Ishikawa (cell line): ENCODE results near the gene ARHGAP26.

Experiments
- CEBPB ChIP-seq: IDR thresholded peaks from 2 replicates; pipeline ENCODE4 v1.6.1; 2012
- CREB1 ChIP-seq: IDR thresholded peaks from 2 replicates; pipeline ENCODE4 v1.6.1; 2012; ENCODE audit warnings: low read depth
- EGR1 ChIP-seq: IDR thresholded peaks from 2 replicates; pipeline ENCODE4 v1.6.1; 2012
- EP300 ChIP-seq: IDR thresholded peaks from 2 replicates; pipeline ENCODE4 v1.6.1; 2012; ENCODE audit warnings: borderline replicate concordance
- FOXM1 ChIP-seq: IDR thresholded peaks from 2 replicates; pipeline ENCODE4 v1.6.1; 2012; ENCODE audit warnings: low read depth, borderline replicate concordance
- NFIC ChIP-seq: IDR thresholded peaks from 2 replicates; pipeline ENCODE4 v1.6.1; 2012
- RAD21 ChIP-seq: IDR thresholded peaks from 2 replicates; pipeline ENCODE4 v1.6.1; 2012; ENCODE audit warnings: low read depth
- TAF1 ChIP-seq: IDR thresholded peaks from 2 replicates; pipeline ENCODE4 v1.6.1; 2012; ENCODE audit warnings: low read depth, mild to moderate bottlenecking
- TCF12 ChIP-seq: IDR thresholded peaks from 2 replicates; pipeline ENCODE4 v1.6.1; 2012; ENCODE audit warnings: low read depth
- TEAD4 ChIP-seq: IDR thresholded peaks from 2 replicates; pipeline ENCODE4 v1.6.1; 2012
- YY1 ChIP-seq: IDR thresholded peaks from 2 replicates; pipeline ENCODE4 v1.6.1; 2012; ENCODE audit warnings: low read depth
- ZBTB7A ChIP-seq: IDR thresholded peaks from 2 replicates; pipeline ENCODE4 v1.6.1; 2012; ENCODE audit warnings: low read depth
- TF ChIP-seq, protein P1 (sequence below): IDR thresholded peaks from 2 replicates; pipeline ENCODE4 v1.6.1; 2012
- TF ChIP-seq, protein P2 (sequence below): IDR thresholded peaks from 2 replicates; pipeline ENCODE4 v1.6.1; 2012; ENCODE audit warnings: low read depth, mild to moderate bottlenecking
- TF ChIP-seq, protein P3 (sequence below): IDR thresholded peaks from 2 replicates; pipeline ENCODE4 v1.6.1; 2012

Gene ARHGAP26

DNA sequence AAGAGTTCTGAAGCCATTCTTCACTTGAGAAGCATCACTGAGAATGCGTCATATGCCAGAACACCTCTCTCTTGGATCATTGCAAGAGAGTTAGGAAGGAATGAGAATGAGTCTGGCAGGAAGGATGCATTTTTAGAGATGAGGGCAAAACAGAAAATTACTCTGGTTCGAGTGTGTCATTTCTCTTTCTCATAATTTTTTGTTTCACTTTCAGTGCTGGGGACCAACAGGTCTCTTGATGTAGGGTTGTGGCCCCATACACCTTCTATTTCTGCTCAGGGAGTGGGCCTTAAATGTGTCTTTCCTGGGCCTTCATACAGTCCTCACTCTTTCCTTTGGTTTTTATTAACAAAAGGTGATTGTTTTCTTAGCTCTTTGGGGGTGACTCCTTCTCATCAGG, 330.9 kb downstream of the ARHGAP26 start:
- TF ChIP-seq TAF1 (no peak), NFIC (no peak), FOXM1 (no peak)

DNA sequence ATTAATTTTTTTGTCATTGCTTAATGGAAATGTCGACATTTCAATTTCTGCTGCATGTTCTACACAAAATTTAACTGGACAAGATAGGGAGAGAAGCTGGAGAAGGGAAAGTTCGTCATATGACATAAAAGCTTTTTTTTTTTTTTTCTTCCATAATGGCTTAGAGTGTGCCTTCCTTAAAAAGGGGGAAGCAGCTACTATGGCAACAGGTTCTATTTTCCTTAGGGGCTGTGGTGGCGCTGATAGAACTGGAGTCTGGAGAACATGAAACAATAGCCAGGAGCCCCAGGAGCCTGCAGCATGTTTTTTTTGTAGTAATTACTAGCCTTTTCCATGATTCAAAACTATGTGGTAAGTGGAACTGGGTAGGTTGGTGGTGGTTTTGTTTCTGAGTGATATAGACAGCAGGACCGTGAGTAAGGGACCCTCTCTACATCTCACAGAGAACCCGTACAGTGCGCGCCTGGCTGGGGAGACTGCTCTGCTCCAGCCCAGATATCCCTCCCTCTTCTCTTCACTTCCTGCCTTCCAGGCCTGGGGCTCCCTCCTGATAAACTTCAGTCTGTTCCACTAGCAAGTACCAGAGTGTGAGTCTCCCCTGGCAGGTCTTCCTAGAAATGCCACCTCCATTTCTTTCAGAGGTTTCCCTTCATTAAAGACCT, 331.7 kb downstream of the ARHGAP26 start:
- TF ChIP-seq YY1 (no peak), EGR1 (no peak), ZBTB7A (no peak), TAF1 (no peak), TEAD4 (no peak), CREB1 (no peak), NFIC (no peak), CEBPB (no peak), EP300 (no peak), RAD21 (no peak), FOXM1 (no peak)
- TF ChIP-seq, protein P1, sequence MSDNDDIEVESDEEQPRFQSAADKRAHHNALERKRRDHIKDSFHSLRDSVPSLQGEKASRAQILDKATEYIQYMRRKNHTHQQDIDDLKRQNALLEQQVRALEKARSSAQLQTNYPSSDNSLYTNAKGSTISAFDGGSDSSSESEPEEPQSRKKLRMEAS, result no peak
- TF ChIP-seq, protein P2, sequence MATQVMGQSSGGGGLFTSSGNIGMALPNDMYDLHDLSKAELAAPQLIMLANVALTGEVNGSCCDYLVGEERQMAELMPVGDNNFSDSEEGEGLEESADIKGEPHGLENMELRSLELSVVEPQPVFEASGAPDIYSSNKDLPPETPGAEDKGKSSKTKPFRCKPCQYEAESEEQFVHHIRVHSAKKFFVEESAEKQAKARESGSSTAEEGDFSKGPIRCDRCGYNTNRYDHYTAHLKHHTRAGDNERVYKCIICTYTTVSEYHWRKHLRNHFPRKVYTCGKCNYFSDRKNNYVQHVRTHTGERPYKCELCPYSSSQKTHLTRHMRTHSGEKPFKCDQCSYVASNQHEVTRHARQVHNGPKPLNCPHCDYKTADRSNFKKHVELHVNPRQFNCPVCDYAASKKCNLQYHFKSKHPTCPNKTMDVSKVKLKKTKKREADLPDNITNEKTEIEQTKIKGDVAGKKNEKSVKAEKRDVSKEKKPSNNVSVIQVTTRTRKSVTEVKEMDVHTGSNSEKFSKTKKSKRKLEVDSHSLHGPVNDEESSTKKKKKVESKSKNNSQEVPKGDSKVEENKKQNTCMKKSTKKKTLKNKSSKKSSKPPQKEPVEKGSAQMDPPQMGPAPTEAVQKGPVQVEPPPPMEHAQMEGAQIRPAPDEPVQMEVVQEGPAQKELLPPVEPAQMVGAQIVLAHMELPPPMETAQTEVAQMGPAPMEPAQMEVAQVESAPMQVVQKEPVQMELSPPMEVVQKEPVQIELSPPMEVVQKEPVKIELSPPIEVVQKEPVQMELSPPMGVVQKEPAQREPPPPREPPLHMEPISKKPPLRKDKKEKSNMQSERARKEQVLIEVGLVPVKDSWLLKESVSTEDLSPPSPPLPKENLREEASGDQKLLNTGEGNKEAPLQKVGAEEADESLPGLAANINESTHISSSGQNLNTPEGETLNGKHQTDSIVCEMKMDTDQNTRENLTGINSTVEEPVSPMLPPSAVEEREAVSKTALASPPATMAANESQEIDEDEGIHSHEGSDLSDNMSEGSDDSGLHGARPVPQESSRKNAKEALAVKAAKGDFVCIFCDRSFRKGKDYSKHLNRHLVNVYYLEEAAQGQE, result no peak

DNA sequence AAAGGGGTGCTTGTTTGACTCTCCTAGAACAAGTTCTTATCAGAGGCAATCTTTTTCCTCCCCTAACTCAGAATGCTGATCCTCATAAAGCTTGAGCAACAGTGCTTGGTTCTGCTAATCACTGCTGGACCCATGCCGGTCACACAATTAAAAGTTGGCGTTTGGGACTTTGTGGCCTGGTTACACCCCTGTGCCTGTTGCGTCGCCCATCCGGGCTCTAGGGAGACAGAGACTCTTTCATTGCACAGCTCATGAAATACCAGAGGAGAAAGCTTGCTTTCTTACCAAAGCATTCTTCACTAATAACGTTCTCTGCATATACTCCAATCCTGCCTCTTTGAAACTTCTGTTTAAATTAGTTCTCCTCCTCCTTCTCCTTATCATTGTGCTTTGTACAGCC, 332.2 kb downstream of the ARHGAP26 start:
- no peak for TF ChIP-seq TAF1
- no peak for TF ChIP-seq EP300
- TF ChIP-seq, protein P3, sequence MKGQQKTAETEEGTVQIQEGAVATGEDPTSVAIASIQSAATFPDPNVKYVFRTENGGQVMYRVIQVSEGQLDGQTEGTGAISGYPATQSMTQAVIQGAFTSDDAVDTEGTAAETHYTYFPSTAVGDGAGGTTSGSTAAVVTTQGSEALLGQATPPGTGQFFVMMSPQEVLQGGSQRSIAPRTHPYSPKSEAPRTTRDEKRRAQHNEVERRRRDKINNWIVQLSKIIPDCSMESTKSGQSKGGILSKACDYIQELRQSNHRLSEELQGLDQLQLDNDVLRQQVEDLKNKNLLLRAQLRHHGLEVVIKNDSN, result no peak
- TF ChIP-seq RAD21, result no peak
- TF ChIP-seq YY1, result no peak
- TF ChIP-seq TCF12, result no peak
- TF ChIP-seq ZBTB7A, result no peak
- TF ChIP-seq CEBPB, result no peak
- TF ChIP-seq EGR1, result no peak
- TF ChIP-seq, protein P1, result no peak
- TF ChIP-seq FOXM1, result no peak
- no peak for TF ChIP-seq CREB1
- TF ChIP-seq TEAD4, result no peak
- TF ChIP-seq, protein P2, result no peak
- no peak for TF ChIP-seq NFIC

DNA sequence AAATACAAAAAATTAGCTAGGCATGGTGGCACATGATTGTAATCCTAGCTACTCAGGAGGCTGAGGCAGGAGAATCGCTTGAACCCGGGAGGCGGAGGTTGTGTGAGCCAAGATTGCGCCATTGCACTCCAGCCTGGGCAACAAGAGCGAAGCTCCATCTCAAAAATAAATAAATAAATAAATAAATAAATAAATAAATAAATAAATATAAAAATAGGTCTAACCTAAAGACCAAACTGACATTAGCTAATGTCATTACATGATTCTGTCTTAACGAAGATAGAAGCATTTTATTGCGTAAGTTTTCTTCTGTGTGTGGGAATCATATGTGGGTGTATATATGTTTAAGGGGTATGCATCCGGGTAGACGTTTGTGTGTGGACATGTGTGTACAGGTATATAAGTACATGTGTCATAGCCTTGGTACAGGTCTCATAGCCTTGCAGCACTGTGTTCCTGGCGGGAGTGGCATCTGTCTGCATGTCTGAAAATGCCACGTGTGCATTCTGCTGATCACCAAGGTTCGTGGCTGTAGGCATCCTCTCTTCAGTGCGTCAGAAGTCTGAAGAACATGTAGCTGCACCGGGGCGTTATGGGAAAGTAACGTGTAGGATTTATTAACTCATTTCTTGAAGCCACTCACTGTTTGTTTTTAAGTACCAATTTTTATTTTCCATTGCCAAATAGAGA, 335.2 kb downstream of the ARHGAP26 start:
- no peak for TF ChIP-seq CEBPB
- TF ChIP-seq FOXM1, result no peak
- no peak for TF ChIP-seq RAD21
- TF ChIP-seq TCF12, result no peak

DNA sequence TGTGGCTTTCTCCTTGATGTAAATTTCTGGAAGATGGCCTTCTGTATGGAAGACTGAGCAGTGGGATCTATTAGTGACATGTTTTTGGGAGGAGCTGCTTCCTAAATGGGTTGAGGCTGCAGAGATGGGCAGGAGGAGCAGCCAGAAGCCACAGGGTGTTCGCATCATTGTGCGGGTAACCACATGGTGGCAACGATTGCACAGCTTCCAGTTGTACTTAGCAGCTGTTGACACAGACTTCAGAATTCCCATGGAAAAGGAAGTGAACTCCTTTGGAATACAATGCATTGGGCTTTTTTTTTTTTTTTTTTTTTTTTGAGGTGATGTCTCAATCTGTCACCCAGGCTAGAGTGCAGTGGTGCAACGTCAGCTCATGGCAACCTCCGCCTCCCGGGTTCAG, 336.0 kb downstream of the ARHGAP26 start:
- no peak for TF ChIP-seq TAF1
- TF ChIP-seq EGR1, result no peak
- TF ChIP-seq TEAD4, result no peak
- TF ChIP-seq RAD21, result peak; percentile 53

DNA sequence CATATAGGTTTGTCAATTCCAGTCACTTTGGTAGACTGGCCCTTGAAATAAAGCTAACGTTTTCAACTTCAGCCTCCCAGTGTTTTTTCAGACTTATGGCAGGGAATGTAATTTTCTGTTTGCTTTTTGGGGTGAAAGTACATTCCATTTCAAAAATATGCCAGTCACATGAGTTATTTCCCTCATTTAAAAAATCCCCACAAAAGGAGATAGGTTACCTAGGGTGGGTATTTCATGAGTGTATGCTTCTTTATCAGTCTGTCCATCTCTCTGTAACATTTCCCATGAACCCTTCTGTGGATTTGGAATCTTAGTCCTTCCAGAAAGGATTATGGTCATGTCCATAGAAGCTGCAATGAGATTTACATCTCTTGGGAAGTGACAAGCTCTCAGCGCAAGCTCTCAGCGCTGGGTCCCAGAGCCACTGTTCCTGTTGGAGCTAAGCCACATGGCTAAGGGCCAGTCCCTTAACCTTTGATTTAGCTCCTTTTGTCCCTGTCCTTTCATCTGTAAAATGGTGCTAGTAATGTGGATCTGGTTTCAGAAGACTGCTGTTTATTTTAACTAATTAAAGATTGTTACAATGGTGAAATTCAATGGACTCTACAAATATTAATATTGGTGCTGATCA, 338.4 kb downstream of the ARHGAP26 start:
- TF ChIP-seq RAD21 (no peak), TAF1 (no peak), CREB1 (no peak), EGR1 (no peak), NFIC (peak; percentile 100), CEBPB (peak; percentile 52), EP300 (peak; percentile 83; the same call in 1 of the 2 replicates), TCF12 (peak; percentile 93), ZBTB7A (no peak), YY1 (peak; percentile 13; the same call in 1 of the 2 replicates), TEAD4 (peak; percentile 50; the same call in 1 of the 2 replicates), FOXM1 (peak; percentile 23; the same call in 1 of the 2 replicates)
- TF ChIP-seq, protein P1, result peak; percentile 37; the same call in 1 of the 2 replicates
- TF ChIP-seq, protein P3, result no peak
- TF ChIP-seq, protein P2, result no peak
